IMR-90 (cell line): ENCODE results near the gene PPP1R13B. TPM values are rescaled to one million over a fixed set of nuclear protein-coding genes. Genes with fewer than 3 reads are reported as not detected.

ENCODE experiments used
- ATAC-seq: fragments of 200-7000 bp; cut with Tn5 transposase; 2 replicates; pipeline ENCODE4 v1.9.1; 2020; ENCODE audit warnings: low read depth, mild to moderate bottlenecking, moderate library complexity
- BruUV-seq: library from RNA; stranded (reverse); fragments of 400-500 nt; replicated peaks from 2 replicates; lab custom pipeline; 2021; lab: Mats Ljungman, UMichigan
- CTCF ChIA-PET: fragments of 300-600 bp; formaldehyde crosslinking; extraction: SDS; loops from one replicate; lab custom pipeline; 2021; ENCODE audit warnings: antibody characterized with exemption; lab: Yijun Ruan, JAX
- POLR2A ChIA-PET: fragments of 300-600 bp; sonication (Branson Sonifier 250); formaldehyde crosslinking; loops from one replicate; lab custom pipeline; 2022; ENCODE audit warnings: antibody characterized with exemption; ENCODE audit not compliant: unreplicated experiment; lab: Charles Lee
- DNase-seq: peaks from one replicate; pipeline ENCODE4 v3.0.0; 2013
- H2AFZ ChIP-seq: replicated peaks from 2 replicates; pipeline ENCODE3; 2013; ENCODE audit warnings: low read length, mild to moderate bottlenecking; ENCODE audit not compliant: poor library complexity
- H2AK5ac ChIP-seq: 2 replicates; pipeline ENCODE4 v1.6.1; 2013; ENCODE audit warnings: low read depth, low read length, inconsistent platforms
- H2AK9ac ChIP-seq: replicated peaks from 2 replicates; pipeline ENCODE3; 2013; ENCODE audit warnings: mild to moderate bottlenecking, low read depth, low read length, moderate library complexity; ENCODE audit not compliant: poor library complexity
- H2BK120ac ChIP-seq: 2 replicates; pipeline ENCODE4 v1.6.1; 2013; ENCODE audit warnings: low read depth, low read length, inconsistent platforms
- H2BK15ac ChIP-seq: 3 replicates; pipeline ENCODE4 v1.6.1; 2013; ENCODE audit warnings: low read depth, low read length, inconsistent platforms
- H2BK20ac ChIP-seq: 2 replicates; pipeline ENCODE4 v1.6.1; 2013; ENCODE audit warnings: low read depth, mild to moderate bottlenecking, inconsistent platforms, low read length, moderate library complexity
- H2BK5ac ChIP-seq: 2 replicates; pipeline ENCODE4 v1.6.1; 2013; ENCODE audit warnings: mild to moderate bottlenecking, low read depth, low read length, inconsistent platforms; ENCODE audit not compliant: poor library complexity, severe bottlenecking
- H3K14ac ChIP-seq: replicated peaks from 2 replicates; pipeline ENCODE4 v1.6.1; 2013; ENCODE audit warnings: low read depth, low read length, inconsistent platforms
- H3K18ac ChIP-seq: 2 replicates; pipeline ENCODE4 v1.6.1; 2013; ENCODE audit warnings: low read depth, low read length, control low read depth
- H3K23ac ChIP-seq: 2 replicates; pipeline ENCODE4 v1.6.1; 2013; ENCODE audit warnings: low read depth, low read length, inconsistent platforms
- H3K27ac ChIP-seq: 2 replicates; pipeline ENCODE4 v1.5.1; 2013; ENCODE audit warnings: mild to moderate bottlenecking, control low read depth, low read length; ENCODE audit not compliant: insufficient read depth
- H3K27me3 ChIP-seq: 2 replicates; pipeline ENCODE4 v1.6.1; 2013; ENCODE audit warnings: low read length; ENCODE audit not compliant: control insufficient read depth, insufficient read depth
- H3K36me3 ChIP-seq: 2 replicates; pipeline ENCODE4 v1.6.1; 2013; ENCODE audit warnings: low read length, mixed read lengths; ENCODE audit not compliant: control insufficient read depth, insufficient read depth
- H3K4ac ChIP-seq: 2 replicates; pipeline ENCODE4 v1.6.1; 2013; ENCODE audit warnings: low read depth, low read length, inconsistent platforms
- H3K4me1 ChIP-seq: 2 replicates; pipeline ENCODE4 v1.6.1; 2013; ENCODE audit warnings: low read length, mixed read lengths; ENCODE audit not compliant: control insufficient read depth, insufficient read depth
- H3K4me2 ChIP-seq: 2 replicates; pipeline ENCODE4 v1.6.1; 2013; ENCODE audit warnings: low read depth, mild to moderate bottlenecking, control low read depth, low read length, moderate library complexity
- H3K4me3 ChIP-seq: 2 replicates; pipeline ENCODE4 v1.5.1; 2013; ENCODE audit warnings: low read depth, mild to moderate bottlenecking, control low read depth, low read length, moderate library complexity; ENCODE audit not compliant: insufficient read depth
- H3K56ac ChIP-seq: 2 replicates; pipeline ENCODE4 v1.6.1; 2013; ENCODE audit warnings: low read length, inconsistent platforms; ENCODE audit not compliant: insufficient read depth; ENCODE audit errors: extremely low read depth
- H3K79me1 ChIP-seq, 2 experiments: 2 replicates each; pipeline ENCODE4 v1.6.1; 2013; ENCODE audit warnings: low read length in 2 of 2, inconsistent platforms in 1 of 2, low read depth in 1 of 2
- H3K9ac ChIP-seq: 2 replicates; pipeline ENCODE4 v1.6.1; 2013; ENCODE audit warnings: low read depth, low read length, control low read depth
- H3K9me1 ChIP-seq: 2 replicates; pipeline ENCODE4 v1.6.1; 2013; ENCODE audit warnings: low read length, inconsistent platforms; ENCODE audit not compliant: insufficient read depth
- H3K9me3 ChIP-seq: 2 replicates; pipeline ENCODE4 v1.6.1; 2013; ENCODE audit warnings: low read length; ENCODE audit not compliant: control insufficient read depth, insufficient read depth
- H4K20me1 ChIP-seq: 2 replicates; pipeline ENCODE4 v1.6.1; 2013; ENCODE audit warnings: low read length, inconsistent platforms; ENCODE audit not compliant: insufficient read depth
- H4K5ac ChIP-seq: 2 replicates; pipeline ENCODE4 v1.6.1; 2013; ENCODE audit warnings: mild to moderate bottlenecking, low read depth, low read length, control low read depth
- H4K8ac ChIP-seq, 2 experiments: 2 replicates each; pipeline ENCODE4 v1.6.1; 2013; ENCODE audit warnings: low read depth in 2 of 2, low read length in 2 of 2, control low read depth in 1 of 2, inconsistent platforms in 1 of 2
- H4K91ac ChIP-seq: 2 replicates; pipeline ENCODE4 v1.6.1; 2013; ENCODE audit warnings: low read depth, low read length, inconsistent platforms; ENCODE audit not compliant: insufficient read depth
- CEBPB ChIP-seq: IDR thresholded peaks from 2 replicates; pipeline ENCODE4 v1.6.1; 2012; ENCODE audit warnings: low read depth, low read length, improper control_type of control experiment
- CHD1 ChIP-seq: IDR thresholded peaks from 2 replicates; pipeline ENCODE4 v1.6.1; 2012; ENCODE audit warnings: low read depth, low read length, improper control_type of control experiment
- FOS ChIP-seq: fragments of 150-350 bp; IDR thresholded peaks from 2 replicates; pipeline ENCODE4 v1.6.1; 2016; ENCODE audit warnings: low read depth, low read length
- MAZ ChIP-seq: IDR thresholded peaks from 2 replicates; pipeline ENCODE4 v1.6.1; 2012; ENCODE audit warnings: low read depth, mild to moderate bottlenecking, low read length, improper control_type of control experiment, moderate library complexity, borderline replicate concordance
- MXI1 ChIP-seq: IDR thresholded peaks from 2 replicates; pipeline ENCODE4 v1.6.1; 2012; ENCODE audit warnings: low read depth, mild to moderate bottlenecking, low read length, moderate library complexity, borderline replicate concordance
- NFE2L2 ChIP-seq: fragments of 150-350 bp; IDR thresholded peaks from 2 replicates; pipeline ENCODE4 v1.6.1; 2016; ENCODE audit warnings: low read depth, mild to moderate bottlenecking, low read length
- RCOR1 ChIP-seq: IDR thresholded peaks from 2 replicates; pipeline ENCODE4 v1.6.1; 2012; ENCODE audit warnings: mild to moderate bottlenecking, low read length, improper control_type of control experiment; ENCODE audit not compliant: insufficient replicate concordance
- RFX5 ChIP-seq: IDR thresholded peaks from 2 replicates; pipeline ENCODE4 v1.8.0; 2012; ENCODE audit warnings: low read depth, mild to moderate bottlenecking, low read length, moderate library complexity
- SMC3 ChIP-seq: fragments of 150-350 bp; IDR thresholded peaks from 2 replicates; pipeline ENCODE4 v1.6.1; 2016; ENCODE audit warnings: low read depth, mild to moderate bottlenecking, antibody characterized with exemption, low read length, moderate library complexity
- WGBS, 2 experiments: methylation state at CpG; one replicate each; pipeline versions ENCODE4 v1.1.5 to v1.1.7; 2013; ENCODE audit warnings: missing lambda C conversion rate in 2 of 2; ENCODE audit not compliant: insufficient read length in 1 of 2; ENCODE audit errors: extremely low coverage in 2 of 2; 5-methylcytosine and 5-hydroxymethylcytosine counted together
- dilution Hi-C: fragments of 300-500 bp; cut with HindIII; formaldehyde crosslinking; loops from one replicate; pipeline ENCODE4 v1.14.3; 2018; ENCODE audit warnings: low sequenced_read_pairs; ENCODE audit not compliant: unreplicated experiment
- in situ Hi-C: fragments of 300-500 bp; cut with MboI; formaldehyde crosslinking; loops from 3 replicates; pipeline ENCODE4 v1.14.3; 2019; ENCODE audit warnings: low sequenced_read_pairs, inconsistent platforms, mixed read lengths
- intact Hi-C: fragments of 100-400 bp; cut with micrococcal nuclease; formaldehyde crosslinking; loops from 2 replicates; pipeline ENCODE4 v1.10.0; 2022
- polyA plus RNA-seq, 3 experiments: library from polyadenylated mRNA; depleted of rRNA; stranded (reverse); fragments of >200 nt; gene quantifications; 2 replicates each; pipeline ENCODE4 v1.2.3, GENCODE V29; 2012; ENCODE audit warnings: low replicate concordance in 1 of 3
- total RNA-seq: library from RNA; depleted of rRNA; stranded (reverse); fragments of >200 nt; gene quantifications from 2 replicates; pipeline ENCODE4 v1.2.3, GENCODE V29; 2012
- TF ChIP-seq, protein P1 (sequence below): fragments of 150-350 bp; IDR thresholded peaks from 2 replicates; pipeline ENCODE4 v1.6.1; 2016; ENCODE audit warnings: low read depth, mild to moderate bottlenecking, low read length, moderate library complexity, borderline replicate concordance

Gene PPP1R13B
- total and polyA plus RNA-seq, 2 of the 4 experiments (the other 2 are of a cell fraction) = 1.6 to 2.8 TPM

DNA sequence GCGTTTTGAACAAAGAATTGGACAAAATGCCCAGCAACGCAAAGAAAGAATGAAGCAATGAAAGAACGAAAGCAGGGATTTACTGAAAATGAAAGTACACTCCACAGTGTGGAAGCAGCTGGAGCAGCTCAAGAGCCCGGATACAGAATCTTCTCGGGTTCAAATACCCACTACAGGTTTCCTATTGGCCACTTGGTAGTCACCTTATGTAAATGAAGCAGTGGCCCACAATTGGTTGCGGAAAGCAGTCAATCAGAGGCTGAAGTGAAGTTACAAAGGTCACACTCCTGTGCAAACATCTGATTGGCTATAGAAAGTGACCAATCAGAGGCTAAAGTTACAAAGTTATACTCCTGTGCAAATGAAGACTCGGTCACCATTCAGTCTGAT lies 15.0 kb upstream of the PPP1R13B start:
- TF ChIP-seq CHD1 (no peak), NFE2L2 (no peak), RFX5 (no peak), CEBPB (no peak), MXI1 (no peak), FOS (no peak), SMC3 (no peak), RCOR1 (no peak), MAZ (no peak)
- TF ChIP-seq, protein P1, sequence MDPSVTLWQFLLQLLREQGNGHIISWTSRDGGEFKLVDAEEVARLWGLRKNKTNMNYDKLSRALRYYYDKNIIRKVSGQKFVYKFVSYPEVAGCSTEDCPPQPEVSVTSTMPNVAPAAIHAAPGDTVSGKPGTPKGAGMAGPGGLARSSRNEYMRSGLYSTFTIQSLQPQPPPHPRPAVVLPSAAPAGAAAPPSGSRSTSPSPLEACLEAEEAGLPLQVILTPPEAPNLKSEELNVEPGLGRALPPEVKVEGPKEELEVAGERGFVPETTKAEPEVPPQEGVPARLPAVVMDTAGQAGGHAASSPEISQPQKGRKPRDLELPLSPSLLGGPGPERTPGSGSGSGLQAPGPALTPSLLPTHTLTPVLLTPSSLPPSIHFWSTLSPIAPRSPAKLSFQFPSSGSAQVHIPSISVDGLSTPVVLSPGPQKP = no peak
- no peak overlapping the region for H2BK15ac ChIP-seq
- H2AK5ac ChIP-seq = no peak overlapping the region
- H3K23ac ChIP-seq = no peak overlapping the region
- POLR2A ChIA-PET = interaction anchor here (0.7 kb wide), 1 partner anchor 1953 kb away, joined by 11 read pairs; no protein-coding TSS in a partner anchor
- BruUV-seq = no TSS peak
- no peak overlapping the region for H3K4ac ChIP-seq
- no peaks in the 10 kb centered on the region for H3K4me1 ChIP-seq
- H2BK120ac ChIP-seq = no peak overlapping the region
- H2AK9ac ChIP-seq = no peak overlapping the region
- no peak overlapping the region for H3K27ac ChIP-seq
- H2BK5ac ChIP-seq = no peak overlapping the region
- H3K14ac ChIP-seq = no peak overlapping the region
- H2BK20ac ChIP-seq = no peak overlapping the region
- 80% methylated on average over 3 of the region's 7 CpGs; no CpG with 5 or more reads in 1 of the 2 experiments for WGBS, 2 experiments
- H3K79me1 ChIP-seq = no peaks in the 10 kb centered on the region
- dilution Hi-C loops (no loop called here), in situ Hi-C loops (no loop called here), intact Hi-C loops (no loop called here)
- no peak overlapping the region for H3K18ac ChIP-seq
- no peak overlapping the region for H3K56ac ChIP-seq
- H3K4me2 ChIP-seq = peak overlapping the region; percentile 35; the same call in 1 of the 2 replicates
- no peak overlapping the region for H2AFZ ChIP-seq
- H3K36me3 ChIP-seq = no peaks in the 10 kb centered on the region
- no peaks in the 10 kb centered on the region for H4K20me1 ChIP-seq
- no peak overlapping the region for H4K8ac ChIP-seq
- CTCF ChIA-PET = no interaction called here
- H3K9ac ChIP-seq = no peak overlapping the region
- H3K9me1 ChIP-seq = no peaks in the 10 kb centered on the region
- no peak overlapping the region for H4K91ac ChIP-seq
- H3K27me3 ChIP-seq = peaks cover 13% of the 10 kb centered on the region
- ATAC-seq (no peak), DNase-seq (no peak)
- no peaks in the 10 kb centered on the region for H3K9me3 ChIP-seq
- no peak overlapping the region for H3K4me3 ChIP-seq
- no peak overlapping the region for H4K5ac ChIP-seq
